ENCODE results near the gene CDKN2AIP.

Gene CDKN2AIP

DNA sequence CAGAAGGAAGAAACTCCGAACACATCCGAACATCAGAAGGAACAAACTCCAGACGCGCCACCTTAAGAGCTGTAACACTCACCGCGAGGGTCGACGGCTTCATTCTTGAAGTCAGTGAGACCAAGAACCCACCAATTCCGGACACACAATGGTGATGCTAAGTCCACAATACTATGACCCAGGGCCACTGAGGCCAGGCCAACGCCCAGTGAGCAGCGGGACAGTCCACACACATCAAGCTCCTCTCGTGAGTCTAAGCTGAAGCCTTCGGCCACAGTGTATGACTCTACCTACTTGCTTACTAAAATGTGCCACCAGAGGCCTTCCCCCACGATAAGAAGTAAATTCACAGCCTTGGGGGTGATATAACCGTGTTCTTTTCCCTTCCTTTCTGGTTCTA, 10.2 kb upstream of the CDKN2AIP start:
- Histone ChIP-seq H3K36me3 (replicated peaks in 1 of 2; ENCODE audit: control insufficient read depth in 2 of 2, insufficient read depth in 2 of 2, low read length in 2 of 2) (no peaks in the 10 kb centered on the region), H3K27ac (replicated peaks; ENCODE audit: low read length) (no peak overlapping the region), H3K4me2 (ENCODE audit: insufficient read depth, low read length, poor library complexity, severe bottlenecking) (no peak overlapping the region), H3K4me1 (ENCODE audit: control insufficient read depth in 2 of 2, insufficient read depth in 1 of 2, low read depth in 1 of 2, low read length in 2 of 2) (peaks cover 0 to 5% of the 10 kb centered on the region in 2 donors), H2AK5ac (ENCODE audit: low read depth, low read length) (no peak overlapping the region), H3K27me3 (ENCODE audit: control insufficient read depth in 3 of 3, insufficient read depth in 3 of 3, low read depth in 1 of 3, low read length in 3 of 3) (no peaks in the 10 kb centered on the region), H3K79me1 (ENCODE audit: low read depth, low read length) (no peaks in the 10 kb centered on the region), H2BK120ac (ENCODE audit: low read depth, low read length) (no peak overlapping the region), H3K18ac (ENCODE audit: low read length) (no peak overlapping the region), H3K9ac (ENCODE audit: low read depth, low read length, poor library complexity) (no peak overlapping the region), H2BK15ac (ENCODE audit: low read length) (no peak overlapping the region), H3K4me3 (ENCODE audit: low read length in 2 of 2) (no peak overlapping the region), H3K4ac (ENCODE audit: low read length) (no peak overlapping the region), H3K23ac (ENCODE audit: low read depth, low read length, poor library complexity) (no peak overlapping the region), H3K9me3 (replicated peaks in 1 of 2; ENCODE audit: control insufficient read depth in 2 of 2, insufficient read depth in 1 of 2, low read depth in 1 of 2, low read length in 2 of 2) (peaks cover 2 to 3% of the 10 kb centered on the region in 2 donors), H4K8ac (ENCODE audit: low read depth, low read length) (no peak overlapping the region), H2BK12ac (ENCODE audit: low read length) (no peak overlapping the region), H2AFZ (ENCODE audit: low read length) (no peak overlapping the region), H4K91ac (ENCODE audit: low read depth, low read length, poor library complexity) (no peak overlapping the region), H2BK5ac (ENCODE audit: low read length) (no peak overlapping the region), H3K14ac (ENCODE audit: low read length) (no peak overlapping the region)
- no CpG with 5 or more reads among the region's 15 CpGs for WGBS, 2 donors (ENCODE audit: extremely low coverage in 2 of 2, insufficient read length in 2 of 2, insufficient replicate concordance in 1 of 2)
- DNase-seq (ENCODE audit: low spot score), result no peak

GRCh38 chr4:183434666-183435190, 9.7 kb upstream of the CDKN2AIP start:
- WGBS, 2 donors (ENCODE audit: extremely low coverage in 2 of 2, insufficient read length in 2 of 2, insufficient replicate concordance in 1 of 2), result no CpG with 5 or more reads among the region's 5 CpGs
- no peak overlapping the region for H3K27ac ChIP-seq (replicated peaks; ENCODE audit: low read length)

DNA sequence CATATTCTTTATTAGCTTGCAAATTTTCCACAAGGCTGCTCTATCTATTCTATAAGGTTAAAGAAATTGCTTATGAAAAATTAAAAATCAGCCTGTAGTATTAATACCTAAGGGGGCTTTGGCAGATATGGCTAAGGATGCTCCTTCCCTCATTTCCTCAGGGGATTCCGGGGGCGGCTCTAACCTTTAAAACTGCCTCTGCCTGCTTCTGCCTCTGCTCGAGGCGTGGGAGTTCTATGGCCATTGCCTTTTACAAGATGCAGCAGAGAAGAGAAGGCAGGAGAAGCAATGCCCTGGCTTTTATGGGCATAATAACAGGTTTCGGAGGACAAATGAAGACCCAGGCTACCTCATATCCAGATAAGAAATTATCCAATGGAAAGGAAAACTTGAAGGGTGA, 8.6 kb upstream of the CDKN2AIP start:
- Histone ChIP-seq H2AK5ac (ENCODE audit: low read depth, low read length) (no peak overlapping the region), H3K4me3 (ENCODE audit: low read length in 2 of 2) (no peak overlapping the region), H3K18ac (ENCODE audit: low read length) (no peak overlapping the region), H3K79me1 (ENCODE audit: low read depth, low read length) (peaks cover 2% of the 10 kb centered on the region), H3K9ac (ENCODE audit: low read depth, low read length, poor library complexity) (no peak overlapping the region), H4K91ac (ENCODE audit: low read depth, low read length, poor library complexity) (no peak overlapping the region), H3K9me3 (replicated peaks in 1 of 2; ENCODE audit: control insufficient read depth in 2 of 2, insufficient read depth in 1 of 2, low read depth in 1 of 2, low read length in 2 of 2) (peaks cover 2 to 3% of the 10 kb centered on the region in 2 donors), H3K27me3 (ENCODE audit: control insufficient read depth in 3 of 3, insufficient read depth in 3 of 3, low read depth in 1 of 3, low read length in 3 of 3) (no peaks in the 10 kb centered on the region), H3K4me2 (ENCODE audit: insufficient read depth, low read length, poor library complexity, severe bottlenecking) (no peak overlapping the region), H3K4ac (ENCODE audit: low read length) (no peak overlapping the region), H3K14ac (ENCODE audit: low read length) (no peak overlapping the region), H3K27ac (replicated peaks; ENCODE audit: low read length) (no peak overlapping the region), H2BK5ac (ENCODE audit: low read length) (no peak overlapping the region), H3K36me3 (replicated peaks in 1 of 2; ENCODE audit: control insufficient read depth in 2 of 2, insufficient read depth in 2 of 2, low read length in 2 of 2) (no peaks in the 10 kb centered on the region), H3K4me1 (ENCODE audit: control insufficient read depth in 2 of 2, insufficient read depth in 1 of 2, low read depth in 1 of 2, low read length in 2 of 2) (peaks cover 0 to 5% of the 10 kb centered on the region in 2 donors), H3K23ac (ENCODE audit: low read depth, low read length, poor library complexity) (no peak overlapping the region), H2BK12ac (ENCODE audit: low read length) (no peak overlapping the region), H2AFZ (ENCODE audit: low read length) (no peak overlapping the region), H4K8ac (ENCODE audit: low read depth, low read length) (no peak overlapping the region), H2BK120ac (ENCODE audit: low read depth, low read length) (no peak overlapping the region), H2BK15ac (ENCODE audit: low read length) (no peak overlapping the region)
- no CpG with 5 or more reads among the region's 5 CpGs for WGBS, 2 donors (ENCODE audit: extremely low coverage in 2 of 2, insufficient read length in 2 of 2, insufficient replicate concordance in 1 of 2)
- no peak for DNase-seq (ENCODE audit: low spot score)

More at GRCh38 chr4:183434666-183435190, 9.7 kb upstream of the CDKN2AIP start:
- H3K9me3 ChIP-seq (replicated peaks in 1 of 2; ENCODE audit: control insufficient read depth in 2 of 2, insufficient read depth in 1 of 2, low read depth in 1 of 2, low read length in 2 of 2), result peaks cover 2 to 3% of the 10 kb centered on the region in 2 donors
- no peaks in the 10 kb centered on the region for H3K36me3 ChIP-seq (replicated peaks in 1 of 2; ENCODE audit: control insufficient read depth in 2 of 2, insufficient read depth in 2 of 2, low read length in 2 of 2)
- no peak overlapping the region for H3K4me2 ChIP-seq (ENCODE audit: insufficient read depth, low read length, poor library complexity, severe bottlenecking)
- H4K91ac ChIP-seq (ENCODE audit: low read depth, low read length, poor library complexity), result no peak overlapping the region
- no peak overlapping the region for H3K23ac ChIP-seq (ENCODE audit: low read depth, low read length, poor library complexity)
- no peak overlapping the region for H2BK12ac ChIP-seq (ENCODE audit: low read length)
- H3K4ac ChIP-seq (ENCODE audit: low read length), result no peak overlapping the region
- DNase-seq (ENCODE audit: low spot score), result no peak
- H3K27me3 ChIP-seq (ENCODE audit: control insufficient read depth in 3 of 3, insufficient read depth in 3 of 3, low read depth in 1 of 3, low read length in 3 of 3), result no peaks in the 10 kb centered on the region
- H3K79me1 ChIP-seq (ENCODE audit: low read depth, low read length), result no peaks in the 10 kb centered on the region
- H3K14ac ChIP-seq (ENCODE audit: low read length), result no peak overlapping the region
- peaks cover 0 to 5% of the 10 kb centered on the region in 2 donors for H3K4me1 ChIP-seq (ENCODE audit: control insufficient read depth in 2 of 2, insufficient read depth in 1 of 2, low read depth in 1 of 2, low read length in 2 of 2)
- no peak overlapping the region for H2AK5ac ChIP-seq (ENCODE audit: low read depth, low read length)
- H3K4me3 ChIP-seq (ENCODE audit: low read length in 2 of 2), result no peak overlapping the region
- no peak overlapping the region for H4K8ac ChIP-seq (ENCODE audit: low read depth, low read length)
- no peak overlapping the region for H2BK15ac ChIP-seq (ENCODE audit: low read length)
- no peak overlapping the region for H3K9ac ChIP-seq (ENCODE audit: low read depth, low read length, poor library complexity)
- H2BK120ac ChIP-seq (ENCODE audit: low read depth, low read length), result no peak overlapping the region
- no peak overlapping the region for H2AFZ ChIP-seq (ENCODE audit: low read length)
- no peak overlapping the region for H3K18ac ChIP-seq (ENCODE audit: low read length)
- H2BK5ac ChIP-seq (ENCODE audit: low read length), result no peak overlapping the region

- WGBS, 2 donors (ENCODE audit: extremely low coverage in 2 of 2, insufficient read length in 2 of 2, insufficient replicate concordance in 1 of 2), result no CpG with 5 or more reads among the region's 6 CpGs
- H2BK15ac ChIP-seq (ENCODE audit: low read length), result peak overlapping the region; percentile 6
- no peak overlapping the region for H3K9ac ChIP-seq (ENCODE audit: low read depth, low read length, poor library complexity)
- H4K8ac ChIP-seq (ENCODE audit: low read depth, low read length), result no peak overlapping the region
- H3K27ac ChIP-seq (replicated peaks; ENCODE audit: low read length), result no peak overlapping the region
- no peak overlapping the region for H3K23ac ChIP-seq (ENCODE audit: low read depth, low read length, poor library complexity)
- no peak overlapping the region for H3K4ac ChIP-seq (ENCODE audit: low read length)
- H3K4me1 ChIP-seq (ENCODE audit: control insufficient read depth in 2 of 2, insufficient read depth in 1 of 2, low read depth in 1 of 2, low read length in 2 of 2), result peaks cover 0 to 5% of the 10 kb centered on the region in 2 donors
- DNase-seq (ENCODE audit: low spot score), result no peak
- peak overlapping the region; percentile 21 for H2BK120ac ChIP-seq (ENCODE audit: low read depth, low read length)
- H3K14ac ChIP-seq (ENCODE audit: low read length), result no peak overlapping the region
- H3K27me3 ChIP-seq (ENCODE audit: control insufficient read depth in 3 of 3, insufficient read depth in 3 of 3, low read depth in 1 of 3, low read length in 3 of 3), result no peaks in the 10 kb centered on the region
- peaks cover 2 to 3% of the 10 kb centered on the region in 2 donors for H3K9me3 ChIP-seq (replicated peaks in 1 of 2; ENCODE audit: control insufficient read depth in 2 of 2, insufficient read depth in 1 of 2, low read depth in 1 of 2, low read length in 2 of 2)
- H3K18ac ChIP-seq (ENCODE audit: low read length), result no peak overlapping the region
- H2AK5ac ChIP-seq (ENCODE audit: low read depth, low read length), result no peak overlapping the region
- no peak overlapping the region for H2BK12ac ChIP-seq (ENCODE audit: low read length)
- H4K91ac ChIP-seq (ENCODE audit: low read depth, low read length, poor library complexity), result no peak overlapping the region
- peaks cover 2% of the 10 kb centered on the region for H3K79me1 ChIP-seq (ENCODE audit: low read depth, low read length)
- H2BK5ac ChIP-seq (ENCODE audit: low read length), result no peak overlapping the region
- H3K4me3 ChIP-seq (ENCODE audit: low read length in 2 of 2), result no peak overlapping the region
- no peak overlapping the region for H3K4me2 ChIP-seq (ENCODE audit: insufficient read depth, low read length, poor library complexity, severe bottlenecking)
- H3K36me3 ChIP-seq (replicated peaks in 1 of 2; ENCODE audit: control insufficient read depth in 2 of 2, insufficient read depth in 2 of 2, low read length in 2 of 2), result no peaks in the 10 kb centered on the region
- no peak overlapping the region for H2AFZ ChIP-seq (ENCODE audit: low read length)
These were observed 8.0 kb upstream of the CDKN2AIP start for GRCh38 chr4:183436417-183436816.

Measured in neuronal stem cell (in vitro differentiated cells).